CD4-positive, alpha-beta T cell treated with Interleukin-2 at 100 ng/mL for 4 hours (primary cell): ENCODE data around the gene JMJD1C.
A peak's percentile ranks its signal among the peaks of the same experiment; 100 is the strongest.
"Not testable (repeated sequence)": the region's sequence is repeated elsewhere in the genome, so short reads cannot be mapped to it uniquely, and the experiment has no call there.

Experiments used
- DNase-seq: peaks from one replicate; pipeline ENCODE4 v3.0.0-alpha.2; 2020; ENCODE audit warnings: low spot score

JMJD1C gene

DNA sequence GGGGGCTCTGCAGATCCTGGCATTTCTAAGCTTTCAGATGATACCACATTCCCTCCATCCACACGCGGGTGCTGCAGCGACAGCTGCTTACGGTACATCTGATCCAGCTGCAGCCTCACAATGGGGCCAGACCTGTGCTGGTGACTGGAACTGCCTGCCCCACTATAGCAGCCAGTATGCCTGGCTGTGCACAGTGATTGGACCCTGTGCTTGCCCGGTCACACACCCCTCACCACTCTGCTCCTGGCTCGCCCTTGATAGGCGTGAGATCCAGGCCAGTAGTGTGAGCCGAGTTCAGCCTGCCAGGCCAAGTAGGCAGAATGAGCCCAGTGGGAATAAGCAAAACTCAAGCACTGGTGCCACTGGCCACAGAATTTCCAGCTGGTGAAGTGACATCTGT, 167.8 kb downstream of the JMJD1C start:
- DNase-seq, result no peak

DNA sequence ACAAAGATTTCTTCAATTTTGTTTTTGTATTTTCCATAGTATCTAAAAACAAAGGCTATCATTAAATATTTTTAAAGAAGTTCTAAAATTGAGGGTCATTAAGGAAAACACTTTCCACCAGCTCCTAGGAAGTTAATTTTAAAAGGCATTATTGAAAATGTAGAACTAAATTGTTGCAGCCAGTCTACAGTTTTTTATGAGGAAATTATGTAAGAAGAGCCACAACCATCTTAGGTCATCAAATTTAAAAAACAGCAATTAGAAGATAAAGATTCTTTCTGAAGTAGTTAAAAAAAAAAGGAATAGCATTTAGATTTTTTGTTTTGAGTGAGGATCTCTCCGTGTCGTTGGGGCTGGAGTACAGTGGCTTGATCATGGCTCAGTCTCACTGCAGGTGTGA, 171.0 kb downstream of the JMJD1C start:
- DNase-seq, result no peak

DNA sequence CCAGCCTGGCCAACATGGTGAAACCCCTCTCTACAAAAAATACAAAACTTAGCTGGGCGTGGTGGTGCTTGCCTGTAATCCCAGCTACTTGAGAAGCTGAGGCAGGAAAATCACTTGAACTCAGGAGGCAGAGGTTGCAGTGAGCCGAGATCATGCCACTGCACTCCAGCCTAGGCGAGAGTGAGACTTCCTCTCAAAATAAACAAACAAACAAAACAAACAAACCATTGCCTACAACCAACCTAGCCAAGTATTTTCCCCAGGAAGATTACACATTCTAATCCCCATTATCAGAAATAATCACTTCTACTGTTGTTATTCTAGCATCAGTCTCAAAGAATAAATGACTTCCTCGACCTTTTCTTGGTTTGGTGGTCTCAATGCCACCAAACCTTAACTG, 172.9 kb downstream of the JMJD1C start:
- not testable (repeated sequence) for DNase-seq

DNA sequence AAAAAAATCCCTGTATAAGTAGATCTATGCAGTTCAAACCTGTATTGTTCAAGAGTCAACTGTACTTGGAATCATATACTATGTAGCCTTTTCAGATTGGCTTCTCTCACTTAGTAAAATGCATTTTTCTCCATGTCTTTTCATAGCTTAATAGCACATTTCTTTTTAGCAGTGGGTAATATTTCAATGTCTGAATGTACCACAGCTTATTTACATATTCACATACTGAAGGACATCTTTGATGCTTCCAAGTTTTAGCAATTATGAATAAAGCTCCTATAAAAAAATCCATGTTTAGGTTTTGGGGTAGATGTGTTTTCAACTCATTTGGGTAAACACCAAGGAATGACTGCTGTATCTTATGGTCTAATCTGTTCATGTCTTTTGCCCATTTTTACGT, 177.6 kb downstream of the JMJD1C start:
- no peak for DNase-seq

DNA sequence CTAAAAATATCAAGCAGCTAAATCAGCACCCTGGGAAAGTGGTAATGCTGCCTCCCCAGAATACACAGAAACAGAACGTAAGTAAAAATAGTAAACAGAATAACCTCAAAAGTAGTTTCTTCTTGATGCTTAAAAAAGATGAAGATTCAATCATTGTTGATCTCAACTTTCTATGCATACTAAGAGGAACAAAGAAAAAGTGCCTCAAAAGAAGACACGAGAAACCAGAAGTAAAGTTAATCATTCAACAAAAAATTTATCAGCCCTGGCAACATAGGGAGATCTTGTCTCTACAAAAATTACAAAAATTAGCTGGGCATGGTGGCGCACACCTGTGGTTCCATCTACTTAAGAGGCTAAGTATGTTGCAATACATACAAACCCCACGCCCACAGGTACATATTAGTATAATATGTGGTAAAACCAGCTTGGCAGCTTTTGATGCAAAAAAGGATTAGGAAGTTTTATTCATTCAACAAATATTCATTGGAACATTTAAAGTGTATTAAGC, 179.0 kb downstream of the JMJD1C start:
- DNase-seq, result no peak

DNA sequence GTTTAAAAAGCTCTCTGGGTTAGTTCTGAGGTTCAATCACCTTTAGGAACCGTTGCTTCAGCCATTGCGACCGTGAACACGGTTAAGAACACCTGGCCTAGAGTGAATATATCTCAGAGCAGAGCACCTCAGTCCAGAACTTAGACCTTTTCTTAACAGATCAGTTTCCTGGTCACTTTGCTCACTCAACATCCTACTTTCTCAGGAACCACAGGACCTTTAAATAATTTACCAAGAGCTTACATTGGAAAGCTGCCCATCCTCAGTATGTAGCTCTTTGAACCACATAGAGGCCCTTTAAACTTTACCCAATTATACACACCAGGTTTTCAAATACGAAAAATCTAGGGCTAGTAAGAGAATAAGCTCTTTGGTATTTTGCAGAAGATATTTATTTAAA, 179.4 kb downstream of the JMJD1C start:
- no peak for DNase-seq

DNA sequence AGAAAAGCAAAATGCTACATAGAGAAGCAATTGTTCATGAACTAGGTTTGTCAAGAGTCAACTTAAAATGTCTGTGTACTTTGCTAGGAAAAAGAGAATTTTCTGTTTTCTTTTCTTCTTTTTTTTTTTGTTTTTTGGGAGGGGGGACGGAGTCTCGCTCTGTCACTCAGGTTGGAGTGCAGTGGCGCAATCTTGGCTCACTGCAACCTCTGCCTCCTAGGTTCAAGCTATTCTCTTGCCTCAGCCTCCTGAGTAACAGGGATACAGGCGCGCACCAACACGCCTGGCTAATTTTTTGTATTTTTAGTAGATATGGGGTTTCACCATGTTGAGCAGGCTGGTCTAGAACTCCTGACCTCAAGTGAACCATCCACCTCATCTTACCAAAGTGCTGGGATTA, 181.9 kb downstream of the JMJD1C start:
- DNase-seq, result not testable (repeated sequence)

DNA sequence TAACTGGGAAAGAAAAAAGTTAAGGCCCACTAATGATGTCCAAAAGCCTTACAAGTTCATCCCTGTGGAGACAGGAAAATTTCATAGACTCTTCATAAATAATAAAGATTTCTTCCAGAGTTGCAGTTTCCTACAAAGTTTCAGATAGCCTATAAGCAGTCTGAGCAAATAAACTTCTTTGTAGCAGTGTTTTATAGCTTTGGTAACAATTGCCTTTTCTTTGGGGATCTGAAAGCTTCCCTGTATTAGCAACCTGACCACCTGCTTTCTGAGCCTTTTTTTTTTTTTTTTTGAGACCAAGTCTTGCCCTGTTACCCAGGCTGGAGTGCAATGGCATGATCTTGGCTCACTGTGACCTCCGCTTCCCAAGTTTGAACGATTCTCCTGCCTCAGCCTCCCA, 182.7 kb downstream of the JMJD1C start:
- DNase-seq, result no peak

DNA sequence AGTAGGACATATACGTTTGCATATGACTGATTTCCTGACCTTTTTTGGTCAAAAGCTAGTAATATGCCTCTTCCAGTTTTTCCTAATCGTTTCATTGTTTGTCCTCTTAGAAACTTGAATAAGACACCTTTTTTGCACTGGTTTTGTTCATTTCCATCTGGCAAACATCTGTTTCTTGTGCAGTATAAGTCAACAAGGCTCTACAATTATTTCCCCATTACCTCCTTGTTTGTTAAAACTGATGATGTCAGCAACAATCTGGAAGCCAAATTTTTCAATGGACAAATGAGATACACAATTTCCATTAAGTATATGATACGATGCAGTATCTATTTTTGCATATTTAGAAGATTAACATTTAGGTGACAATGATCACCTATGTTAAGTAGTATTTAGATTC, 183.8 kb downstream of the JMJD1C start:
- DNase-seq, result no peak

DNA sequence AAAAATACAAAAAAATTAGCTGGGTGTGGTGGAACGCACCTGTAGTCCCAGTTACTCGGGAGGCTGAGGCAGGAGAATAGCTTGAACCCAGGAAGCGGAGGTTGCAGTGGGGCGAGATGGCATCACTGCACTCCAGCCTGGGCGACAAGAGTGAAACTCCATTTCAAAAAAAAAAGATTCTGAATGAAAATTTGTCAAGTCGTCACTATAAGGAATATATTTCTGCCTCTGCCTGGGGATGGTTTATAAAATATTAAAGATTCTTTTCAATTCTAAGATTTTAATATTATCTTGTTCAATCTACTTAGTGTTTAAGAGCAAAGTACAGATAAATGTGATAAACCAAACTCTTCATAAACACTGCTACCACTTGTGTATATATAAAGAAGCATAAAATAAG, 185.4 kb downstream of the JMJD1C start:
- no peak for DNase-seq

DNA sequence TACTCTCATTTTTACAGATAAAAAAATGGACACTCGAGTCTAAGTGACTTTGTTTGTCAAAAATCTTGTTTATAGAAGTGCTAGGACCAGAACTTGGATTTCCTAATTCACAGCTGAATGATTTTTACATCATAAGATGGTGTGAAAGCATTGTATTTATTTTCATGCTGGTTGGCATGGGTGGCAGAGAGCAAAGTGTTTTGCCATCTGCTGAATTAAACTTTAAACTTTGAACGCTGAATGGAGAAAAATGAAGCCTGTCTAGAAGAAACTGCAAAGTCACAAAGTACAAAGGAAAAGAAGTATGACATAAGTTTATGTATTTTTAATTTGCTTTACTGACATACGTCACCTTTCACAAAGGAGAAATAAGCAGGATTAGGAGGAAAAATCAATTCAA, 190.7 kb downstream of the JMJD1C start:
- no peak for DNase-seq

DNA sequence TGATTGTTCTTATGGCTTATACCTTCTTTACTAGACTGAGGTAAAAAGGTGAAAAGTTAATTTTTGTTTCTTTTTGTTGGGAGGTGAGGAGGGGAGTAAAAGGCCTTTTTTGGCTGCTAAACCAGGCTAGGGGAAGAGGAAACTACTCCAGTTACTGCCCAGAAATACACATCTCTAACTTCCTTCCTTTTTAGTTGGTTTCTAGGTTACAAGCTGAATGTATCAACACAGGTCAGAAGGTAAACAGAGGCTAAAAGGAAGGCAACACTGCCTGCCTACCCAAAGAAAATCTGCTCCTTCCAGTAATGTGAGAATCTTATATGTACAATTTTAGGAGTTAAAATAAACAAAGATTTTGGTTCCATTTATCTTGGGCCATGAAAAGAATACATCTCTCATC, 192.2 kb downstream of the JMJD1C start:
- DNase-seq, result peak; percentile 63

DNA sequence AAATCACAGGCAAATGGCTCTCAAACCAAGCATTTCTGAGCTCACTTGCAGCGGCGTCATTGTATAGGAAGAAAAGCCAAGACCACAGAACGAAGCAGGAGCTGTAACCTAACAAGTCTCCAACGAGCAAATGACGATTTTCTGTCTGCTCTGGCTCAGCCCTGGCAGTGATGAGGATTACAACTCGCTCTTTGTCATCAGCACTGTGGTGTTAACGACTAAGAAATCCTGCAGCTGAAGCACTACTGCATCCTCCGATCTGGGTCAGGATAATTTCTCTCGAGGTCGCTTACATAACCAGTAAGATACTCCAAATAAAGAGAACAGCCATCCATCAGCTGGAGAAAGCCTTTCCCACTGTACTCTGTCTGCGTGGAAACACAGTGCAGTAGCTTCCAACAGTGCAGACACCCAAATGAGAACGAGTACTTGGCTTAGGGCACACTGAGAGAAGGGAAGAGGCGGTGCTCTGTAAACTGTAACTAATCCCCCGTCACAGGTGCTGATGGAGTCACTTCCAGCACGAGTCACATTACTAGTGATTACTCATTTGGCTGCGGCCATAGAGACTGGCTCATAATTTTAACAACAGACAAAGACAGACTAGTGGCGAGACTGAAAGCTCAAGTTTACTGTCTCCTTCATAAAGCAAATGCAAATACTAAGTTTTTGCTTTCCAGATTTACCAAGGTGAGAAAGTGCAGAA, 196.8 kb downstream of the JMJD1C start:
- DNase-seq, result peak; percentile 93

DNA sequence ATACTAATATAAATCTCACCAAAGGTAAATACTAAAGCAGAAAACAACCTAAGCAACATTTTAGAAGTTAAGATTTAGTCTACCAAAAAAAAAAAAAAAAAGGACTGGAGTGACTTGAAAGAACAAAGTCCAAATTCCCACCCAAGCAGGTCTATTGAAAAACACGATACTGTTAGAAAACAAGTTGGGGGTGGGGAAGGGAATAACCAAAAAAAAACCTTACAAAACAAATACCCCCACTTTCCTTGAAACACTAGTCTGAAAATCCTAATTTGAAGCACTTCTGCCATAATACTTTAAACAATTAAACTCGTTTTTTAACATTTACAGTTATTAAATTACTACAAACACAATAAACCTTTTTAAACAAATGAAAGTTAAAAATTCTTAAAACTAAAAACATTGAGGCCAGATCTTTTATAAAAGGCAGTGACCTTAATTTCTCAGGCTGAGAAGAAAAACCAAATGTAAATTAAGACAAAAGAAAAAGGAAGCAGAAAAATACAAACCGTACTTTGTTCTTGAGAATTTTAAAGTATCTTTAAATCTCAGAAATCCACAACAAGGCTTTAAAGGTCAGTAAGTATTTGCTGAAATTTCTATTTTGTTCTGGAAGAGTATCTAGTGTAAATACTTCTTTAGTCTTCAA, 197.5 kb downstream of the JMJD1C start:
- DNase-seq, result no peak

DNA sequence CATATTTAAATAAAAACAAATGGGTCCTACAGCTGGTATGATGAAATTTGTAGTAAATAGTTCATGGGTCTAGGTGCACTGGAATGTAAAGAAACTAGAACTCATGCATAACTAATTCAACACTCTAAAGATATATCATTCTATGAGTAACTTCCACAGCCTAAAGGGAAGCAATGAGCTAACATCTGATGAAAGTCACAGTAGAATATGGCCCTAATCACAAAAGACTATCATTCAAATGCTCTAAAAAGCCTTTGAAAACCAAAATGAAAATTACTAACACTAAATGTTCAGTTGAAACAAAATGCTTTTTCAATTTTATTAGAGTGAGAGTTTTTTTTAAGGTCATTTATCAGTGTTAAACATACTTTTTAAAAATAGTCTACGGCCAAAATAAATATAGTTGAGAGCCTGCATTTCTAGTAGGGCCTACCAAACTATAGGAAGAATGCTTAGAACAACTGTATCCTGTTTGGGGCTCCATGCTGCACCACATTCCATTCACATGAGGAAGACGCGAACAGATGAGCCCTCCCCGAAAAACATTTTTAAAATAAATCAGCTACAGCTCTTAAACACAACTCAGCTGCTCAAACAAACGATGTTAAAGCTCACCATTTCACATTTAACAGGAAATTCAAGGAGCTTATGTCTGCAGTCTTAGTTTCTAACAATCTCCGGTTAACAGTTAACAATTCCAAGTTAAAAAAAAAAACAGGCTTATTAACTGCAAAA, 198.2 kb downstream of the JMJD1C start:
- DNase-seq, result peak; percentile 27

DNA sequence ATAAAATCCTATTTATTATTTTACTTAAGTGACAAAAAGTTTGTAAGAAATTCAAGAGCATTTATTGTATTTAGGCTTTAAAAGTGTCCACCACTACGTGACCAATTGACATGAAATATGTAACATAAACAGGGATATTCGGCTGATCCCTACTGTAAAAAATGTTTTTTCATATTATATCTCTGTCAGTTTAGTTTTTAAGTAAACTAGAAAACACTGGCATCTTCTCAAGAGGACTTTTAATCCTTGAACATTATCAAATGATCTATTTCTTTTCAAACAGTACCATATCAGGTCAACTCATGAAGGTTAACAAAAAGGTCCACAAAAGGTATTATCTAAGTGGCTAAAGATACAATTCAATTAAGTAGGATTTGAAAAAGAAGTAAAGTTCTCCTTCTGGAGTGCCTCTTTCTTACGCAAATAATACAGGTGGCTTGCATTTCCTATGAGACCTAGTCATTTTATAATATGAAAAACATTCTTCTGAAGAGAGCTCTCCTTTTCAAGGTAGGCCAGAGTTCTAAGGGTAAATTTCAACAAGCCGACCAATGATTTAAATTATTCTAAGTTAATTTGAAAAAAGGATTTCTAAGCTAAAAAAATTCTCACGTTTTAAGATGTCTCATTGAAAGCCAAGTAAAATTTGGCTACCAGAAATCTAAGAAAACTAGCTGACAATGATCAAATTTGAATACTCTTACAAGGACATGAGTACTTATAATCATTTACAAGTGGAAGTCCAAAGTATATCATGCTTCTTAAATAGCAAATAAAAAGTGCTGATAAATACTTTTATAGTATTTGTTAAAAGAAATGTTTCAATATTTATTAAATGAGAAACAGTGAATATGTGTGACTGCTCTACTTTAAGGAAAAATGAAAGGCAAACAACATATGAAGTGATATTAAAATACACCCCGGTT, 199.1 kb downstream of the JMJD1C start:
- DNase-seq, result no peak

DNA sequence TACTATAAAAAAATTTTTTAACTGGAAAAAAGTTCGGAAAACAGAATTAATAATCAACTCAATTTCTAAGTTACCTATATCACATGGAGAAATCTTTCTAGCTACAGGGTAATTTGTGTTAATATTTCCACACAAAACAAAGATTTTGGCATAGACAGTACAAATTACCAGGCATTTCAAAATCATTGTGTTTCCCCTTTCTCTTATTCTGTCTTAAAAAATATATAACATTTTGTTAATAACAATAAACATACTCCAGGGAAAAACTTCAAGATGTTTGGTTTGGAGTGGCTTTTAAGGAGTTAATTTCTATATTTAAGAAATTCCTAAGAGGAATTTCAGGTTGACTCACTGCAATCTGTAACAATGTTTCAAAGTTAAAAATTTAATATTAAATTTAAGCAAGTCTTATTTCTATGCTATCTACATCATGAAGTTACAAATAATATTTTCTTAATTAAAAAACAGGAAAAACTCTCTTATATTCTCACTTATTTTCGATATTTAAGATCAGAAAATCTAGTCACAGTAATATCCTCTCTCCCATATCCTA, 200.0 kb downstream of the JMJD1C start:
- no peak for DNase-seq

DNA sequence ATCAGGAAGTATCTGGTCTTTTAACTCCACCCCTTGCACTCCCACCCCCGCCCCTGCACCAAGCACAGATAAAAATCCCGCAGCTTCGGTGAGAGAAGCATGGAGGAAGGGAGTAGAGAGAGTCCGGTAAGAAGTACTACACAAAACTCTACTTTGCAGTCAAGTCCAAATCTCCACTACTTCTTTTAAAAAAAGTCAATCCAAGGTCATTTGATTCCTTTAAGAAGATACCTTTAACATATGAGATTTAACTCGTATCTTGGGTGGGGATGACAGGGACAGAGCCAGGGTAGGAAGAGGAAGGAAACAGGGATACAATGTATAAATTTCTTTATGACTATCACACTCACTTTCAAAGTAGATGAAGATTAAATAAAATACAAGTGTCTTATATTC, 200.6 kb downstream of the JMJD1C start:
- DNase-seq, result peak; percentile 49

DNA sequence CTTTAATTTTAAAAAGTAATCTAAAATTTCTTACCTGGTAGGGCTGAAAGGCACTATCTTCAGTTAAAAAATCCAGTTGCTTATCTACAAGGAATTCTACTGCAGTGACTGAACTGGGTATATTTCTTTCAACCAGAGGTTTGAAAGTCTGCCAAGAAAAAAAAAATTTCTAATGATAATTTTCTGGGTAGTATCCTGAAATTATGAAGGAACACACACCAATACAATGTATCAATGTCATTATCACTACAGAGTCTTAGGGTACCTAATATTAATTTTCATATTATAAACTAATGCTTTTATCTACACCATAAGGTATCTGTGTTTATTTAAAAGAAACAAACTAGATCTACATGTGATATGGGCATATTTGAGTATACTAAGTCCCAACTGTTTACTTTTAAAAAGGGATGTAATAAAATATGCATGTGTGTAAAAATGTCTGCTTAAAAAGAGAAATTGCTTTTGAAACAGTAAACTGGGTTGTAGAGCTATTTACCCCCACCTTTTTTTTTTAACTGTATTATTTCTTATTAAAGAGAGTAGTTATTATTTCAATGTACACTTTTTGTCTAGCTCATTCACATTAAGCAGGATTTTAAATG, 201.1 kb downstream of the JMJD1C start:
- no peak for DNase-seq

DNA sequence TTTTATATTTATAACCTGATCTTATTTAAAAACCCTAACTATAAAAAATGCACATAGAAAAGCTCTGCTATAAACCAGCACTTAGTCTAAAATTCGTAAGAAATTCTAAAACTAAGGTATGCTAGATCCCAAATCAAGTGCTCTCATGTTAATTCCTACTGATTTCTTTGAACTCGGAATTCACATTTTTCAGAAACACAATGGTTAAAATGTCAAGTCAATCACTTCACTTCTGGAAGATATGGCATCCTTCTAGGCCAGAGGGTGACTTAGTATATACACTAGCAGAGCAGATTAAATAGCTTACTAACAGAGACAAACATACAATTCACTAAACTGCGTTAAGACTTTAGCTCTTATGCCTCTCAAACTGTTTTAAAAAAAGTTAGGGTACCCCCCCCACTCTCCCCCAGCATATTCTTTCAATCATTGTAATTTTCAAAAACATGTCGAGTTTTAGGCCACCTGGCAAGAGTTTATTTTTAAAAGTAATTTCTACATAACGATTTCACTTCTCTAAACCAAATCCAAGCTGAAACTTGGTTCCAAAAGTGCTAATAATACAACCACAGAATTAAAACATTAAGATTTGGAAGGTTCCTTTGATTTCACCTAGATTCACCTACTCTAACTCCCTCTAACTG, 203.2 kb downstream of the JMJD1C start:
- DNase-seq, result no peak

DNA sequence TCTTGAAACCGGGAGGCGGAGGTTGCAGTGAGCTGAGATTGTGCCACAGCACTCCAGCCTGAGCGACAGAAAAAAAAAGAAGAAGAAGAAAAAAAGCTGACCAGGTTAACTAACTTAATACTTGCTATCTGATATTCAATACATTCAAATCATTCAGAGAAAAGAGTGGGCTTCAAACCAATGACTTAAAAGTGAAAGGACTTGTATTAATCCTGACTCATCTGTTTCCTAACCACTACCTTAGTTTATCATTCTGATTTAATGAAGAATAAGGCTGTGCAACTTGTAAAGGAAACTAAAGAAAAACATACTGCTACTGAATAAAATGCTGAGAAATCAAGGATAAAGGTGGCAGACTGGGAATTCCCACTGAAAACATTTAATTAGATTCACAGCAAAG, 204.3 kb downstream of the JMJD1C start:
- no peak for DNase-seq
